ENCODE data around the gene CDH5.
"Not testable (repeated sequence)": the region's sequence is repeated elsewhere in the genome, so short reads cannot be mapped to it uniquely, and the experiment has no call there.

The CDH5 gene

DNA sequence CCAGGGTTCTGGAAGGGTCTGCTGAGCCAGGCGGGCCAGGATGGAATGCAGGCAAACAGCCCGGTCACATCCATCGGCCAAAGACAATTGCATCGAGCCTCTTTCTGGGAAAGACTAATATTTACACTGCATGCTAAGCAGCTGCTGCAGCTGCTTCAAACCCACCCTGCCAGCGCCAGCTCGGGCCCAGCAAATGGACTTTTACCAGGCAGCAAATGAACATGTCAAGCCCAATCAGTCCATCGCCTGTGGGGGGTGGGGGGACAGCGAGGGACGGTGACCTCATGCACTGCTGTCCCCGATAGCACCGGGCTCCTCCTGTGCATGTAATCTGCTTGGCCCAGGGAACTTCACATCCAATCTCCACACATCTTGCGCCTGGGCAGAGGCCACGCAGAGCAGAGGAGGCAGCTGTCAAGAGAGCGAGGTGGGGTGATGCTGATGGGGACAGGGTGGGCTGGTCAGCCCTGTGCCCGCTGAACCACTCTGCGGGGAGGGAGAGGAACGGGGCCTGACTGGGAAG, 39.4 kb upstream of the CDH5 start:
- in situ Hi-C loops (cut with MboI; ENCODE audit: low sequenced_read_pairs, unreplicated experiment), result loop anchor here (25.0 kb wide), 1 partner anchor 90 kb away; no protein-coding TSS in a partner anchor
- DNase-seq (ENCODE audit: low spot score), result no peak
- no peak for TF ChIP-seq CTCF (IDR thresholded peaks at IDR 0.05; ENCODE audit: borderline replicate concordance, control extremely low read depth, extremely low read depth, insufficient read depth, missing control alignments)

DNA sequence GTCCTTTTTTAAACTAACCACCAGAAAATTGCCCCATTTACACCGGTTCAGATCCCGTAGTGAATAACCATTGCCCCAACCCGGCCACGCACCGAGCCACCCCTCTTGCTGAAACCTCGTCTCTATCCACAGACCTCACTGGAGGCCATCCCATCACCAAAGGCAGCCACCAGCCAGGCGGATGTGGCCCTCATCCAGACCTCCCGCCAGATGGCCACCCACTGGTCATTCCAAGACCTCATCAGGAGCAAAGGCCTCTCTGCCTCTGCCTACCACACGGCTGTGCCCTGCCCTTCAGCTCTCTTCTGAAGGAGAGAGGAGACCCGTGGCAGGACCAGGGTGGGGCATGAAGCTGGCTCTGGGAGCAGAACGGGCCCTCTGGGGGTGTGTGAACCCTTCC, 38.2 kb upstream of the CDH5 start:
- DNase-seq (ENCODE audit: low spot score), result no peak
- in situ Hi-C loops (cut with MboI; ENCODE audit: low sequenced_read_pairs, unreplicated experiment), result loop anchor here (25.0 kb wide), 1 partner anchor 91 kb away; no protein-coding TSS in a partner anchor
- TF ChIP-seq CTCF (IDR thresholded peaks at IDR 0.05; ENCODE audit: borderline replicate concordance, control extremely low read depth, extremely low read depth, insufficient read depth, missing control alignments), result no peak

- DNase-seq (ENCODE audit: low spot score), result not testable (repeated sequence)
- in situ Hi-C loops (cut with MboI; ENCODE audit: low sequenced_read_pairs, unreplicated experiment), result loop anchor here (25.0 kb wide), 1 partner anchor 94 kb away; no protein-coding TSS in a partner anchor
These were observed 35.0 kb upstream of the CDH5 start for GRCh38 chr16:66331464-66331863.

- in situ Hi-C loops (cut with MboI; ENCODE audit: low sequenced_read_pairs, unreplicated experiment), result loop anchor here (25.0 kb wide), 1 partner anchor 96 kb away; no protein-coding TSS in a partner anchor
- no peak for DNase-seq (ENCODE audit: low spot score)
- no peak for TF ChIP-seq CTCF (IDR thresholded peaks at IDR 0.05; ENCODE audit: borderline replicate concordance, control extremely low read depth, extremely low read depth, insufficient read depth, missing control alignments)
These were observed 33.6 kb upstream of the CDH5 start for GRCh38 chr16:66332634-66333610.

DNA sequence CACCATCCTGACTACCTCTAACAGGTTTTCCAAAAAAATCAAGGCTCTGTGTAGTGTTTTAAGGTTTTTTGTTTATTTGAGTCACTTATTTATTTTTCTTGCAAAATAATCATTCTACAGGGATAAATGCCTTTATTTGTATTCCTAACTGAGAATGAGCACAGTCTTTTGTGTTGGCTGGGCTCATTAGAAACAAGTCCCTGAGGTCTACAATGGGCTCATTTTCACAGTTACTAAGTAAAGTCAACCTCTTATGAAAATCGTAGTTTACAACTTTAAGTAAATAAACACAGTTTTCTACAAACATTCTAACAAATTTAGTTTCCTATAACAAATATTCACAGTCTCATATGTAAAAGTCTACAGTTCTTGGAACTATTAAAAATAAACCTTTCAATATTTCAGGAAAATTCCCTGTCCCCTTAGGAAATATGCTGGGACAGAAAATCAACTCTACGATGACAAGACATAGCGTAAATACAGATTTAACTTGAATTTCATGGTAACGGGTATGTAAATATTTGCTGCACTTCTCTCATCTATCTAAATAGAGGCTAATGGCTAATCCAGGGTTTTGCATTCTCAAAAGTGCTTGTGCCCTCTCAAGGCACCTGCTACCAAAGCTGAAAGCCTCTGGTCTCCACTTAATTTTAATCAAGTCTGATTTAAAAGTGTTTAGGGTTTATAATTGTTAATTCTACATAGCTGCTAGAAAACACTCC, 31.5 kb upstream of the CDH5 start:
- TF ChIP-seq CTCF (IDR thresholded peaks at IDR 0.05; ENCODE audit: borderline replicate concordance, control extremely low read depth, extremely low read depth, insufficient read depth, missing control alignments), result no peak
- DNase-seq (ENCODE audit: low spot score), result no peak
- in situ Hi-C loops (cut with MboI; ENCODE audit: low sequenced_read_pairs, unreplicated experiment), result loop anchor here (25.0 kb wide), 1 partner anchor 98 kb away; no protein-coding TSS in a partner anchor

DNA sequence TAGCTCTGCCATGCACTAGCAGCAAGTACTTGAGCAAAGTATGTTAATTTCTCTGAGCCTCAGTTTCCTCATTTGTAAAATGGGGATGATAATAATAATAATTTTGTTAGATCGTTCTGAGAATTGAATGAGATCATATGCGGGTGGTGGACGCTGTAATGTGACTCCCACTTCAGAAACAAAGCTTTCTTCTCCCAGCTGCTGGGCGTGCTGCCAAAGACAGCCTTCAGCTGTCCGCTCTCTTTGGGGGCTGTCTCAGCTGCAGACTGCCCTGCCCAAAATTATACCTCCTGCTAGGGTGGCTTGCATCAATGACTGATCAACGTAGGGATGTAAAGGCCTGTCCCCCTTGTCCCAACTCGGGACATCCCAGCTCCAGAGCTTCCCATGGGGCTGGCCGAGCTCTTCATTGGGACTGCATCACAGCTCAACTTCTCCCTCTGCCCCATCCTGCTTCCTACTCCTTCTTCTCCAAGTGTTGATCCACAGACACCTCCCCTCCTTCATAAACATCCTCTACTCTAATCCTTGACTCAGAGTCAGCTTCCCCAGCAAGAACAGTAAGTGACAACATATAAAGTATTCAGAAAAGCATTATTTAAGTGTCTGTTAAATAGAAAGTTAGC, 30.7 kb upstream of the CDH5 start:
- in situ Hi-C loops (cut with MboI; ENCODE audit: low sequenced_read_pairs, unreplicated experiment), result loop anchor here (25.0 kb wide), 1 partner anchor 99 kb away; no protein-coding TSS in a partner anchor
- DNase-seq (ENCODE audit: low spot score), result no peak
- no peak for TF ChIP-seq CTCF (IDR thresholded peaks at IDR 0.05; ENCODE audit: borderline replicate concordance, control extremely low read depth, extremely low read depth, insufficient read depth, missing control alignments)

Data from GM13976 (cell line).